Measurements from ENCODE around the gene C2orf92.

Gene C2orf92

DNA sequence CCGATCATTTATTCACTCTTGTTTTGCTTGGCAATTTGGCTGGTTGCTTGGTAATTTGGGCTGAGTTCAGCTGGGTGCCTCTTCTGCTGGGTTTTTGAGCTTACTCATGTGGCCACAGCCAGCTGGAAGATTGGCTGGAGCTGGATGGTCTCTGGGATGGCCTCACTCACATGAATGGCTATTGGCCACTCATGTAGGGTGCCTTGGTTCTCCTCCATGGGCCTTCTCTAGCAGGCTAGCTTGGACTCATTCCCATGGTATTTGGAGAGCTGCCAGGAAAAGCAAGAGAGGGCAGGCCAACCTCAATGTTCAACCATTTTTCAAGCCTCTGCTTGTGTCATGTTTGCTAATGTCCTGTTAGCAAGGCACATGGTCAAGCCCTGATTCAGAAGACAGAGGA is 60.7 kb downstream of the C2orf92 start:
- no peak for DNase-seq (ENCODE audit: low read depth in 2 of 2)

DNA sequence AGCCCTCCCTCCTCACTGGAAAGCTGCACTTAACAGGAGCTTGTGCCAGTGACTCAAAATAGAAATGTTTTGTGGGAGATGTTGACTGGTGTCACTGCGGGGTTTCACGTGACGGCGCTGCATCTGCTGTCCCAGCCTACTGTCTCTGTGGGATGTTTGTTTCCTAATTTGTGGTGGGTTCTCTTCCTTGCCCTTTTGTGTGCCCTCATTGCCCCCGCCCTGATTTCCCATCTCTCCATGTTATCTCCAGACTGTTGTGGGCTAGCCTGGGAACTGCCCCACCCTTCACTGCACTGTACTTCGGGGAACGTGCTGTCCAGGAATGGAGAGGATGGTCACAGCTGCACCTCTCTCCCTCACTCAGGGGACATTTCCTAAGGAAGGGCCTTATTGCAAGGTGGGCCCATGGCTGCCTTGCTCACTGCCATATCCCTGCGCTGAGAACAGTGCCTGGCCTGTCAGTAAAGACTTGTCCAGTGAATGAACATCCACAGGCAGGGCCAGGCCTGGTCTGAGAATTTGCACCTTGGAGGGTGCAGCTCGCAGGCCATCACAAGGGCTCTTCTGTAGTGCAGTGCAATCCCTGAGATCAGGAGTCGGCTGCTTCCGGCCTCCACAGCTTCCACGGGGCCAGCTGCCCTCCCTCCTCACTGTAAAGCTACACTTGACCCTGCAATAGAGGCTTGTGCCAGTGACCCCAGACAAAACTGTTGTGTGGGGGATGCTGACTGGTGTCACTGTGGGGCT is 61.9 kb downstream of the C2orf92 start:
- no peak for DNase-seq (ENCODE audit: low read depth in 2 of 2)

DNA sequence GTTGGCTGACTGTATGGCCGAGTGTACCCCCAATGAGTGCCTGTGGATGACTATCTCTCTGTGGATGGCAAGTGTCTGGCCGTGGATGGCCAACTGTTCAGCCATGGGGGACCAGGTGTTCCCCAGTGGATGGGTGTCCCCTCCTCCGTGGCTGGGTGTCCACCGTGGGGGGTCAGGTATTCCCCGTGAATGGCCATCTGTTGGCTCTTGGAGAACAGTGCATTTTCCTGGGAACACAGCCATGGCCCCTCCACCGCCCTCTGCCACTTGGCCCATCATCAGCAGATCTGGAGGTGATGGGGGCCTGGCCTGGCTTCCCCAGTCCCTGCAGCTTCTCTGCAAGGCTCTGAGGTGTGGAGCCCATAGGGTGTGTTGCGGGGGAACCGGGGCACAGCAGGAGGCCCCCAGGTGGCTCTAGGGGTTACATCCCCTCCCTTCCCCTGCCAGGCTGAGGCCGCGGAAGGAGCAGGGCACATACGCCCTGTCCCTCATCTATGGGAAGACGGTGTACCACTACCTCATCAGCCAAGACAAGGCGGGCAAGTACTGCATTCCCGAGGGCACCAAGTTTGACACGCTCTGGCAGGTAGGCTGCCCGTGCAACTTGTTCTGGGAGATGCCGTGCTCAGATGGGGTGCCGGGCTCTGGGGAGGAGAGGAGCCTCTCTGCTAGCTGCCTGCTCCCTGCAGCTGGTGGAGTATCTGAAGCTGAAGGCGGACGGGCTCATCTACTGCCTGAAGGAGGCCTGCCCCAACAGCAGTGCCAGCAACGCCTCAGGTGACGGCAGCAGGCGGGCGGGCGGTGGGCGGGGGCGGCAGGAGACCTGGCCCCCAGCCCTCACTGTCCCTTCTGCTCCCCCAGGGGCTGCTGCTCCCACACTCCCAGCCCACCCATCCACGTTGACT is 63.2 kb downstream of the C2orf92 start:
- DNase-seq (ENCODE audit: low read depth in 2 of 2), result no peak

DNA sequence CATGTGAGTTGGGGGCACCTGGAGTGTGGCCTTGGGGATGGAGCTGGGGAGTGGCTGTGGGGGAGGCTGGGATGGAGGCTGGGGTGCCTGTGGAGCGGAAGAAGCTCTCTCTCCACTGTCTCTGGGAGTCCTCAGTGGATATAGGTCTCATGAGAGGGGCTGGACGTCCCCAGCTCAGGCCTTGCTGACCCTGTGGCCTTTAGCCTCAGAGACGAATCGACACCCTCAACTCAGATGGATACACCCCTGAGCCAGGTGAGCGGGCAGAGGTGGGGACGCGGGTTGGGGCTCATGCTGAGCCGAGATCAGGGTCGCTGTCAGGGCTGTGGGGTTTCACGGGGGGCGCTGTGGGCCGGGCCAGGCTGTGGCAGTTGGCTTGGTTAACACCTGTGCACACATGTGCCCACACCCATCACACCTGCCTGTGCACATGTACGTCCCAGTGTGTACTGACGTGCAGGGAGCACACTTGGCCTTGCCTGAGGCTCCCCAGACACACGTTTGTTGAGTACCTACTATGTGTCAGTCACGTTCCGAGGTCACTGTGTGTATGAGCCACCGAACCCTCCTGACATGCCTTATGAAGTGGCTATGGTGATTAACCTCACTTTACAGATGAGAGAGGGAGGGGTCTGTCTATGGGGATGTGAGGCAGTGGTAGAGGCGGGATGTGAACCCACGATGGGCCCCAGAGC is 64.0 kb downstream of the C2orf92 start:
- no peak for DNase-seq (ENCODE audit: low read depth in 2 of 2)

DNA sequence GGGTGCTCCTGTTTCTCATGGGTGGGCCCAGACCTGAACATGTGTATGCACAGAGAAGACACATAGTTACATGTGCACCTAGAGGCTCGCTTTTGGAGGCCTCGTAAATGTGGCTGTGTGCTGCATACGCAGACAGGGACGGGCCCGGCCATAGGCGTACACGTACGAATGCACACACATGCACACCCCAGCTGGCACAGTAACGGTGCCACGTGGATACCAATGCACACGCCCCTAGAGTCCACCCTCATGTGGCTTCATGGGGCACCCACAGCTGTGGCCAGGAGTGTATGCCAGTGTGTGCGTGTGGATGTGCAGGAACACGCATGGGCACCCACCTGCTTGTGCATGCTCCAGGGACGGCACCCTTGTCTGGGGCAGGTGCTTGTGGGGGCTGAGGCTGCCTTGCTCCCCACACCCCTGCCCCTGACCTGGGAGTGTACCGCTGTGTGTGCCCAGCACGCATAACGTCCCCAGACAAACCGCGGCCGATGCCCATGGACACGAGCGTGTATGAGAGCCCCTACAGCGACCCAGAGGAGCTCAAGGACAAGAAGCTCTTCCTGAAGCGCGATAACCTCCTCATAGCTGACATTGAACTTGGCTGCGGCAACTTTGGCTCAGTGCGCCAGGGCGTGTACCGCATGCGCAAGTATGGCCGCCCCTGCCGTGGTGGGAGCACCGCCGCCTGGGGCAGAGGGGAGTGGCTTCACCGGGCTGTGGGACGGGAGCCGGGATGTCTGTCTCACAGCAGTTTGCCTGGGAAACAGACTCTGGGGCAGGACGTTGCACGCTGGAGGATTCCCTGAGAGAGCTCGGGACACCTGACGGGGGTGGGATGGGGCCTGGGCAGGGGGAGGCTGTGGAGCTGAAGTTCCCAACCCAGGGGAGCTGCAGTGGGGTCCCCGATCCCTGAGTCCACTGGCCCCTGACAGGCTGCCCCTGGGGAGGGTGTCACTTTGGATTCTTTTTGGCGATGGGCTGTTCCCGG is 64.8 kb downstream of the C2orf92 start:
- no peak for DNase-seq (ENCODE audit: low read depth in 2 of 2)

DNA sequence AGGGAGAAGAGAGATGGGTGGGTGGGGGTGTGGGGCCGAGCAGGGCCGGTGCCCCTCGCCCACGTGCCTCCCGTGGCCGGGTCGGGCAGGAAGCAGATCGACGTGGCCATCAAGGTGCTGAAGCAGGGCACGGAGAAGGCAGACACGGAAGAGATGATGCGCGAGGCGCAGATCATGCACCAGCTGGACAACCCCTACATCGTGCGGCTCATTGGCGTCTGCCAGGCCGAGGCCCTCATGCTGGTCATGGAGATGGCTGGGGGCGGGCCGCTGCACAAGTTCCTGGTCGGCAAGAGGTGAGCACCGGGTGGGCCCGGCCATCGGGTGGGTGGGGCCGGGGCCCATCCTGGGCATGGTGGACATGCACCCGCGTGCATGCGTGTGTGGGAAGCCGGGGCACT is 65.6 kb downstream of the C2orf92 start:
- DNase-seq (ENCODE audit: low read depth in 2 of 2), result no peak

DNA sequence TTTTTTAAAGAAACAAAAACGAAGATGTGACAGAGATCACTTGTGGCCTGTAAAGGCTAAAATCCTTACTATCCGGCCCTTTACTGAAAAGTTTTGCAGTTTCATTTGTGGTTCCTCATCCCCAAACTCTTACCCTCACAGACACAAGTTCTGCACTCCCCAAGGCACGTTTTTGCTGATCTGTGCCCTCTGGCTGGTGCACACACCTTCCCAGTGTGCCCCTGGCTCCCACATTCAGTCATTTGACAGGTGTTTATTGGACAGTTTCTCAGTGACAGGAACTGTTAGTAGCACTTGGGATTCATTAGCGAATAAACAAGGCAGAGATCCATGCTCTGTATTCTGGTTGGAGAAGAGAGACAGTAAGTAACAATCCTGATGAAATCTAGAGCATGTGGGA is 66.7 kb downstream of the C2orf92 start:
- no peak for DNase-seq (ENCODE audit: low read depth in 2 of 2)

DNA sequence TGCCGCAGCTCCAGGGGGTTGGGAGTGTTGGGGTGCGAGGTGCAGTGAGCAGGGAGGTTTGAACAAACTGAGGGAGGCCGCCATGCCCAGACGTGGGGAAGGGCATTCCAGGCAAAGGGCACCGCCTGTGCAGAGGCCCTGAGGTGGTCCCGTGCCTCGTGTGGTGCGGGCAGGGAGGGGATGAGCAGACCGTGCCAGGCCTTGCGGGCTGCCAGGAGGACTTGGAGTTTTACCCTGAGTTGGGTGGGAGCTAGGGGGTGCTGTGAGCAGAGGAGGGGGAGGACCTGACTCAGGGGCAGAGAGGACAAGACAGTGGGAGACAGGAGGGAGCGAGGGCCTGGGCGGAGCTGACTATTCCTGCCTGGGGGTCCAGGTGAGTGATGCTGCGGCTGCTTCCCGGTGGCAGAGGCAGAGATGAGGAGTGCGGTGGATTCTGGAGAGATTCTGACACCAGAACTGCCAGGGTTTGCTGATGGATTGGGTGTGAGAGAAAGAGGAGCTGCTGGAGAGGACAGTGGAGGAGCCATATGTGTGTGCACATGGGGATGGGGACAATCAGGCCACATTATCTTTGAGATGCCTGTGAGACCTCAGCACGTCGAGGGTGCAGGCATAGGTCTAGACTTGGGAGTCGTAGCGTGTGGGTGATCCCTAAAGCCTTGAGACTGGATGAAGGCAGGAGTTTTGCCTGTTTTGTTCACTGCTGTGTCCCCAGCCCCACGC is 67.3 kb downstream of the C2orf92 start:
- no peak for DNase-seq (ENCODE audit: low read depth in 2 of 2)

DNA sequence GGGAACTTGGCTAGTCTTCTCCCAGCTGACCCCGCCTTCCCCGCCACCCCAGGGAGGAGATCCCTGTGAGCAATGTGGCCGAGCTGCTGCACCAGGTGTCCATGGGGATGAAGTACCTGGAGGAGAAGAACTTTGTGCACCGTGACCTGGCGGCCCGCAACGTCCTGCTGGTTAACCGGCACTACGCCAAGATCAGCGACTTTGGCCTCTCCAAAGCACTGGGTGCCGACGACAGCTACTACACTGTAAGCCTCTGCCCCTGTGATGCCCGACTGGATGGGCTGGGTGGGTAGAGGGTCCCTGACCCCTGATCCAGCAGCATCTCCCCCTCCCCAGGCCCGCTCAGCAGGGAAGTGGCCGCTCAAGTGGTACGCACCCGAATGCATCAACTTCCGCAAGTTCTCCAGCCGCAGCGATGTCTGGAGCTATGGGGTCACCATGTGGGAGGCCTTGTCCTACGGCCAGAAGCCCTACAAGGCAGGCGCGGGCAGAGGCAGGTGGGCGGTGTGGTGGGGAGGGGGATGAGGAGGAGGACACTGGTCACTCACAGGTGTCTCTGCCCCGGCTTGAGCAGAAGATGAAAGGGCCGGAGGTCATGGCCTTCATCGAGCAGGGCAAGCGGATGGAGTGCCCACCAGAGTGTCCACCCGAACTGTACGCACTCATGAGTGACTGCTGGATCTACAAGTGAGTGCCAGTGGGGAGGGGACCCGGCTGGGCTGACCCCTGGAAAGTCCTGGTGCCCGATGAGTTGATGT is 68.1 kb downstream of the C2orf92 start:
- no peak for DNase-seq (ENCODE audit: low read depth in 2 of 2)

DNA sequence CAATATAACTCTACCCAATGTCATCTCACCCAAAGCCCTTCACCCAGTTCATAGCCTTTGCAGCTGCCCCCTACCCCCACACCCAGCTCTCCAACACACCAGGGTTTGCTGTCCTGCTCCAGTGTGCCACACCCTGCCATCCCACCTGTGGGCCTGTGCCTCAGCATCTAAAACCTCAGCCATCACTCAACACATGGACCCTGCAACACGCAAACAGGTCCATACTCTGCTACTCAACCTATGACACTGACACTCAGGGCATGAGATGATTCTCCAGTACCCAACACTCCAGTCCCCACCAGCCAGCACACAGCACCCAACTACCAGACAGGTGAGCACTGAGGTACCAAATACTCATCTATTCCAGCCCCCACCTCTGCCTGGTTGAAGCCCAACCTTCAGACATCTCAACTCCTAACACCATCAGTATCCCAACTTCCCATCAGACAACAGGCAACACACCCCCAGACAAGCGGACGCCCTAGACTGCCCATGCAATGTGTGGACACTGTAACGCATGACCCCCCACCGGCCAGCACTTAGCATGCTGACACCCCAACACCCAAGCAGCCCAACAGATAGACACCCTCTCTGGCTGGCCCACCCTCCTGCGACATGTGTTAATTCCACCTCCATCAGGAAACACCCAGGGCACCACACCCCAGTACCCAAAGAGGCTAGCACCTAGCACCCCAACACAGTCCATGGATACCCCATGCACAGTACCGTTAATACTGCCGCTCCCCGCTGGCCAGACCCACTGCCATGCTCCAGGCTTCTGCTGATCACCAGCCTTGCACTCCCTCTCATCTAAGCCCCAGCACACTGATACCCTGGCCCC is 68.9 kb downstream of the C2orf92 start:
- DNase-seq (ENCODE audit: low read depth in 2 of 2), result no peak

DNA sequence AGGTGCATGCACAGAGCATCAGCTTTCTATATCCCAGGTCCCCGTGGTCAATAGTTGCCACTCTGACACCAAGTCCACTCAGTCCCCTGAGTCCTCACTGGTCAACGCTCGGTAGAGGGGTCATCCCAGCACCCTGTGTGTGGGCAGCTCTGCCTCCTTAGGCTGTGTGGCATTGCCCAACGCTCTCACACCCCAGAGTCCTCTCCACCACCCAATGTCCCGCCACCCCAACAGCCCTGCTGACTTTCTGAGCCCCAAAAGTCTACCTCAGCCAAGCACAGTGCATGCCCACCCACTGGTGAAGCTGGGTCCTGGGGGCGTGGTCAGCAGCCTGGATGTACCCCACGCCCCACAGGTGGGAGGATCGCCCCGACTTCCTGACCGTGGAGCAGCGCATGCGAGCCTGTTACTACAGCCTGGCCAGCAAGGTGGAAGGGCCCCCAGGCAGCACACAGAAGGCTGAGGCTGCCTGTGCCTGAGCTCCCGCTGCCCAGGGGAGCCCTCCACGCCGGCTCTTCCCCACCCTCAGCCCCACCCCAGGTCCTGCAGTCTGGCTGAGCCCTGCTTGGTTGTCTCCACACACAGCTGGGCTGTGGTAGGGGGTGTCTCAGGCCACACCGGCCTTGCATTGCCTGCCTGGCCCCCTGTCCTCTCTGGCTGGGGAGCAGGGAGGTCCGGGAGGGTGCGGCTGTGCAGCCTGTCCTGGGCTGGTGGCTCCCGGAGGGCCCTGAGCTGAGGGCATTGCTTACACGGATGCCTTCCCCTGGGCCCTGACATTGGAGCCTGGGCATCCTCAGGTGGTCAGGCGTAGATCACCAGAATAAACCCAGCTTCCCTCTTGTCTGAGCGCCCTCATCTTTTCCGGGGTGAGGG is 69.7 kb downstream of the C2orf92 start:
- DNase-seq (ENCODE audit: low read depth in 2 of 2), result no peak

DNA sequence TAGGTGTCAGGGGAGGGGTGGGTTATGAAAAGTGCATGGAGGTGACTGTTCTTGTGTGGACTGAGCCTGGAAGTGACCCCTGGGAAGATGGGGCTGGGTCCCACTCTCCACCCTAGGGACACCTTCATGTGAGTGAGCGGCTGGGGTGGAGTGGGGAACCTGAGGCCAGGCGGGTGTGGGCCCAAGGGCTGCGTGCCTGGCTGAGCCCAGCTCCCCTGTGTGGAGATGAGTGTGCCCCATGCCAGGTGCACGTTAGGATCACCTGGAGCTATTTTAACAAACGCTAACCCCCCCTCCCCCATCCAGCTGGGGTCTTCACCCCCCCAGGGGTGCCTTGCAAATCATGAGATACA is 70.4 kb downstream of the C2orf92 start:
- no peak for DNase-seq (ENCODE audit: low read depth in 2 of 2)

DNA sequence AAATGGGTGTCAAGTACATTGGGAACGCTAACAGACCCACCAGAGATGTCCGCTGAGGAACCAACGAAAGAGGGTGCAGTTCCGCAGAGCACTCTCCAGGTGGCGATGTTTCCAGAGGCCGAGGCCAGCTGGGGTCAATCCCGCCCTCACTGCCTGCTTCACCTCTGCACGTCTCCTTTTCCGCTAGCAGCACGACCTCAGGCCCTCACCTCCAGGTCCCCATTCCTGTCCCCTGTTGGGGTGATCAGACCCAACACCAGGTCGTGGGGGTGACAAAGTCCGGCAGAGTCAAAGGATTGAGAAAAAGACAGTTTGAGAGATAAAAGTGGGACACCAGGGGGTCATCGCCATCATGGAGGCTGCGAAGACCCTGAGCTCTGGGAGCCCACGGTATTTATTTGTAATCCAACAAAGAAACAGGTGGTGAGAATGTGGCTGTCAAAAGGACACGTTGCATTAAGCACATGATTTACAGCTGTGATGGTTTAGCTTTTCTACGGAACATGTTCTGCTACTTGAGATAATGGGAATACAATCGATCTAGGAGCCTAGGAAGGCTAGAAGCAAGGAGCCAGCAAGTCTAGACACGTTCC is 71.2 kb downstream of the C2orf92 start:
- DNase-seq (ENCODE audit: low read depth in 2 of 2), result no peak

DNA sequence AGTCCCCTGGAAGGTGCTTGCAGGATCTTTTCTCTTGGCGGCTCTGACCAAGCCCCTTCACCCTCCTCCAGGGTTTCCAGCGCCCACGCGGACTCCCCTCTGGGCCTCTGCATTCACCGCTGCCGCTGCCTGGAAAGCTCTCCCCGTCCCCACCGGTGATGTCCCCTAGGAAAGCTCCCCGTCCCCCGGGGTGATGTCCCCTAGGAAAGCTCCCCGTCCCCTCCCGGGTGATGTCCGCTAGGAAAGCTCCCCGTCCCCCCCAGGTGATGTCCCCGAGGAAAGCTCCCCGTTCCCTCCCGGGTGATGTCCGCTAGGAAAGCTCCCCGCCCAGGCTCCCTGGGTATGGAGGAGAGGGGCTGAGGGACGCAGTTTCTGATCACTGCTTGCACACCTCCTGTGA is 71.7 kb downstream of the C2orf92 start:
- no peak for DNase-seq (ENCODE audit: low read depth in 2 of 2)

DNA sequence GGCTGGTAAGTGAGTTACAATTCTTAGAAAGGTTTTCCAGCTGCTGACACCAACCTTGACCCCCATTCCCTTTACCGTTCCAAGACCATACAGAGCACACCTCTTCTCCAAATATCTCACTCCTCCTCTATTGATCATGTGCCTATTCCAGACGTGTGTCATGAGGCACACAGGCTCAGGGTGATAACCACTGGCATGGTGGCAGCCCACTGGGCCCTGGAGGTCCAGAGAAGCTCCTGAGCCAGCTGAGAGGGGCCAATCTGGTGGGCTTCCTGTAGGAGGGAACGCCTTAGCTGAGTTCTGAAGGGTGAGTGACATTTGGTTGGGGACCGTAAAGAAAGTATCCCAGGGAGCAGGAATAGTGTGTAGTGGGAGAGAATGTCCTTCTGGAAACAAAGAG is 72.2 kb downstream of the C2orf92 start:
- no peak for DNase-seq (ENCODE audit: low read depth in 2 of 2)

DNA sequence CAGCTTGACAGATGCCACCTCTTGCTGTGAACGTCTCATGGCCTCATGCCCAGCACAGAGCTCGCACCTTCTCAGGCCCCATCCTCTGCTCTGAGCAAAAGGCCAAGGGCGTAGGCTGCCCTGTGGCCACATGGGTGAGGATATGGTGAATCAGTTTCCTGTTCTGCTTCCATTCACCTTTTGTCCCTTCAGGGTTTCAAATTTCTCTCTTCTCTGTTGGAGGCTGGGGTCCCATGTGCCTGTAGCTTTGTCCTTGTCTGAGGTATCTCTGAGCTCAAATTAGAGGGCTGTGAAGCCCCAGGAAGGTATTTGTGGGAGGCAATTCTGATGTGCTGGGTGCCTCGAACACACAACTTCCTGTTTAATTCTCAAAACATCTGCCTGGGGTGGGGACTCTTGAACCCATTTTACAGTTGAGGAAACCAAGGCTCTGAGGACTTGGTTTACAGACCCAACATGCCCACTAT is 72.9 kb downstream of the C2orf92 start:
- DNase-seq (ENCODE audit: low read depth in 2 of 2), result no peak

DNA sequence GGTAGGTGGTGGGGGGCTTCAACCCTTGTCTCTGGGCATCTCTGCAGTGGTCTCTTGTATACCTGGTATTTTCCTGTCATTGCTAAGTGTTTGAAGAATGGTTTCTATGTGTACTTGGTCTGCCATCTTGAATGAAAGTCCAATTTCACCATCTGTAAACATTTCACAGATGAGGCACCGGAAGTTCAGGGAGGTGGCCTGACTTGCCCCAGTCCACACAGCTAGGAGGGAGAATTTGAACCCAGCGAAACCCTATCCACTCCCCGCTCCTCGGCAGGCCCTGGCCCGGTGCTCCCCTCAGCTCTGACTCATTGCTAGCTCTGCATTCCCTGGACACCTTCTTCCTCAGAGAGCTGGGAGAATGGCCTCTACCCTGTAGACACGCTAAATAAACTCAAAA is 74.4 kb downstream of the C2orf92 start:
- DNase-seq (ENCODE audit: low read depth in 2 of 2), result no peak

Measured in stimulated activated CD4-positive, alpha-beta T cell treated with anti-CD3 and anti-CD28 coated beads, Interleukin-1b, Interleukin-23, amount 100 ng/mL, for 4 hours (primary cell).